ELF-1 (cell line): ENCODE results near the gene ATOX1.
"Not testable (repeated sequence)": the region's sequence is repeated elsewhere in the genome, so short reads cannot be mapped to it uniquely, and the experiment has no call there.

Experiments
- DNase-seq: peaks from one replicate; pipeline ENCODE4 v3.0.0-alpha.2; 2016; ENCODE audit warnings: low read depth, low spot score

The ATOX1 gene

GRCh38 chr5:151698081-151698480 is 60.4 kb downstream of the ATOX1 start:
- not testable (repeated sequence) for DNase-seq

- DNase-seq, result no peak
Measured at GRCh38 chr5:151697452-151697851, 61.0 kb downstream of the ATOX1 start.

GRCh38 chr5:151696470-151697061 is 61.9 kb downstream of the ATOX1 start:
- DNase-seq, result peak; percentile 88

GRCh38 chr5:151695464-151695863 is 63.0 kb downstream of the ATOX1 start:
- DNase-seq, result no peak

GRCh38 chr5:151694035-151694485 is 64.4 kb downstream of the ATOX1 start:
- no peak for DNase-seq
